ENCODE measurements around the gene CREBBP.

Gene CREBBP

GRCh38 chr16:3736116-3736515 lies 144.4 kb downstream of the CREBBP start:
- DNase-seq (ENCODE audit: low read depth in 2 of 2): no peak

GRCh38 chr16:3735541-3735940 lies 145.0 kb downstream of the CREBBP start:
- DNase-seq (ENCODE audit: low read depth in 2 of 2): no peak

GRCh38 chr16:3734758-3735221 lies 145.7 kb downstream of the CREBBP start:
- DNase-seq (ENCODE audit: low read depth in 2 of 2): no peak

GRCh38 chr16:3734084-3734757 lies 146.3 kb downstream of the CREBBP start:
- no peak for DNase-seq (ENCODE audit: low read depth in 2 of 2)

GRCh38 chr16:3732171-3732570 lies 148.3 kb downstream of the CREBBP start:
- DNase-seq (ENCODE audit: low read depth in 2 of 2): no peak

- DNase-seq (ENCODE audit: low read depth in 2 of 2): no peak
These were observed 149.2 kb downstream of the CREBBP start for GRCh38 chr16:3731126-3731935.

- DNase-seq (ENCODE audit: low read depth in 2 of 2): no peak
These were observed 150.1 kb downstream of the CREBBP start for GRCh38 chr16:3730161-3731125.

GRCh38 chr16:3729161-3730112 lies 151.1 kb downstream of the CREBBP start:
- DNase-seq (ENCODE audit: low read depth in 2 of 2): no peak

- DNase-seq (ENCODE audit: low read depth in 2 of 2): no peak
These were observed 151.9 kb downstream of the CREBBP start for GRCh38 chr16:3728424-3729160.

- DNase-seq (ENCODE audit: low read depth in 2 of 2): no peak
These were observed 152.6 kb downstream of the CREBBP start for GRCh38 chr16:3727806-3728381.

- peak in 1 of 2 donors; percentile 4 for DNase-seq (ENCODE audit: low read depth in 2 of 2)
These were observed 154.4 kb downstream of the CREBBP start for GRCh38 chr16:3726021-3726687.

- no peak for DNase-seq (ENCODE audit: low read depth in 2 of 2)
These were observed 155.2 kb downstream of the CREBBP start for GRCh38 chr16:3725276-3725675.

GRCh38 chr16:3722508-3722907 lies 158.0 kb downstream of the CREBBP start:
- DNase-seq (ENCODE audit: low read depth in 2 of 2): no peak

GRCh38 chr16:3720418-3720817 lies 160.1 kb downstream of the CREBBP start:
- DNase-seq (ENCODE audit: low read depth in 2 of 2): no peak

- no peak for DNase-seq (ENCODE audit: low read depth in 2 of 2)
These were observed 161.9 kb downstream of the CREBBP start for GRCh38 chr16:3718628-3719027.

- no peak for DNase-seq (ENCODE audit: low read depth in 2 of 2)
These were observed 162.5 kb downstream of the CREBBP start for GRCh38 chr16:3718019-3718391.

GRCh38 chr16:3717235-3718018 lies 163.1 kb downstream of the CREBBP start, which contains the start of gene TRAP1:
TRAP1 (minus strand) TSS chr16:3717524; CDS start chr16:3717508, 16 bp downstream.
- peak; percentile 89 for DNase-seq (ENCODE audit: low read depth in 2 of 2)

GRCh38 chr16:3716831-3717234 lies 163.7 kb downstream of the CREBBP start:
- DNase-seq (ENCODE audit: low read depth in 2 of 2): peak; percentile 19 to 21

All from stimulated activated CD8-positive, alpha-beta memory T cell treated with anti-CD3 and anti-CD28 coated beads, Interleukin-2, amount 100 ng/mL, for 48 hours (primary cell).